VCaP (cell line): ENCODE results near the gene F11R.
A peak's percentile ranks its signal among the peaks of the same experiment; 100 is the strongest.

Experiments used
- H3K27ac ChIP-seq: fragments of 450-650 bp; 2 replicates; pipeline ENCODE4 v1.5.1; 2017
- CTCF ChIP-seq: fragments of 450-650 bp; conservative IDR thresholded peaks from 2 replicates; pipeline ENCODE4 v1.5.1; 2017; ENCODE audit warnings: mild to moderate bottlenecking, moderate library complexity

F11R gene

GRCh38 chr1:160985723-160986122 lies 35.2 kb downstream of the F11R start:
- no peak overlapping the region for H3K27ac ChIP-seq
- no peak for TF ChIP-seq CTCF

GRCh38 chr1:160981584-160982411 lies 39.2 kb downstream of the F11R start:
- H3K27ac ChIP-seq, result no peak overlapping the region
- no peak for TF ChIP-seq CTCF

- TF ChIP-seq CTCF, result no peak
- no peak overlapping the region for H3K27ac ChIP-seq
Measured at GRCh38 chr1:160979286-160979685, 41.7 kb downstream of the F11R start.

- H3K27ac ChIP-seq, result no peak overlapping the region
- TF ChIP-seq CTCF, result no peak
Measured at GRCh38 chr1:160978510-160978927, 42.4 kb downstream of the F11R start.

GRCh38 chr1:160975026-160975425 lies 45.9 kb downstream of the F11R start:
- H3K27ac ChIP-seq, result no peak overlapping the region
- no peak for TF ChIP-seq CTCF

- peak overlapping the region; percentile 57 for H3K27ac ChIP-seq
- no peak for TF ChIP-seq CTCF
Measured at GRCh38 chr1:160973491-160973890, 47.5 kb downstream of the F11R start.

- TF ChIP-seq CTCF, result no peak
- H3K27ac ChIP-seq, result peak overlapping the region; percentile 57
Measured at GRCh38 chr1:160972939-160973338, 48.0 kb downstream of the F11R start.
